Epidermal melanocyte (primary cell): Measurements from ENCODE around the gene ASCC1.
"Not testable (repeated sequence)": the region's sequence is repeated elsewhere in the genome, so short reads cannot be mapped to it uniquely, and the experiment has no call there.

Experiments
- DNase-seq: peaks from one replicate; pipeline ENCODE4 v3.0.0; 2011; ENCODE audit warnings: low spot score; ENCODE audit not compliant: insufficient read length

Gene ASCC1

DNA sequence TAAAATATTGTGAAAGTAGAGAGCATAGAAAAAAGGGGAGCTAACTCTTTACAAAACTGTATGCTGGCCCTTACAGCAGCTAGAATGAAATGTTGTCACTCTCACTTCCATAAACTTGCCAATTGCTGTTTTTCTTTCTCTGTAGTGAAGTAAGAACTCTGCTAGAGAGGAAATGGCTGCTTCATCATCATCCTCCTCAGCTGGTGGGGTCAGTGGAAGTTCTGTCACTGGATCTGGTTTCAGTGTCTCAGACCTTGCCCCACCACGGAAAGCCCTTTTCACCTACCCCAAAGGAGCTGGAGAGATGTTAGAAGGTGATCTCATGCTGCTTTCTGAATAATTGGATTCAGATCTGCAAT lies 7.6 kb upstream of the ASCC1 start:
- DNase-seq = no peak

DNA sequence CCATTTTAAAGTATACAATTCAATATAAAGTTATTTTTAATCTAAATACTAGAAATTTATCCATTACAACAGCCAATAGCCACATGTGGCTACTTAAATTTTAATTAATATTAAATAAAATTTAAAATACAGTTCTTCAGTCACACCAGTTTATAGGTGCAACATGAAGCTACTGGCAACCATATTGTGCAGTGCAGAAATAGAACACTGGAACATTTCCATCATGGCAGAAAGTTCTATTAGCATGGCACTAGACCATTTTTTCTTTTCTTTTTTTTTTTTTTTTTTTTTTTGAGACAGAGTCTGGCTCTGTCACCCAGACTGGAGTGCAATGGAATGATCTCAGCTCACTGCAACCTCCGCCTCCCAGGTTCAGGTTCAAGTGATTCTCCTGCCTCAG lies 5.2 kb upstream of the ASCC1 start:
- no peak for DNase-seq

DNA sequence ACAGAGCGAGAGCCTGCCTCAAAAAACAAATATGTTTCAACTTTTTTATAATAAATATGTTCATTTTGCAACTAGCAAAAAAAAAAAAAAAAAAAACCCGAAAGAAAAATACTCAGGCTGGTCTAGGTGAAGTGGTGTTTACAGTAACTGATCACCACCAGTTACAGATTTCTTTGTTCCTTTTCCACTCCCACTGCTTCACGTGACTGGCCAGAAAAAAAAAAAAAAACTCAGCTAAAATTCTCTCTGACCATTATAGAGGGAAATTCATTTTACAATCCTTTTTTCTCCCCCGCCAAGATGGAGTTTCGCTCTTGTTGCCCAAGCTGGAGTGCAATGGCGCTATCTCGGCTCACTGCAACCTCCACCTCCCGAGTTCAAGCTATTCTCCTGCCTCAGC lies 4.6 kb upstream of the ASCC1 start:
- no peak for DNase-seq

DNA sequence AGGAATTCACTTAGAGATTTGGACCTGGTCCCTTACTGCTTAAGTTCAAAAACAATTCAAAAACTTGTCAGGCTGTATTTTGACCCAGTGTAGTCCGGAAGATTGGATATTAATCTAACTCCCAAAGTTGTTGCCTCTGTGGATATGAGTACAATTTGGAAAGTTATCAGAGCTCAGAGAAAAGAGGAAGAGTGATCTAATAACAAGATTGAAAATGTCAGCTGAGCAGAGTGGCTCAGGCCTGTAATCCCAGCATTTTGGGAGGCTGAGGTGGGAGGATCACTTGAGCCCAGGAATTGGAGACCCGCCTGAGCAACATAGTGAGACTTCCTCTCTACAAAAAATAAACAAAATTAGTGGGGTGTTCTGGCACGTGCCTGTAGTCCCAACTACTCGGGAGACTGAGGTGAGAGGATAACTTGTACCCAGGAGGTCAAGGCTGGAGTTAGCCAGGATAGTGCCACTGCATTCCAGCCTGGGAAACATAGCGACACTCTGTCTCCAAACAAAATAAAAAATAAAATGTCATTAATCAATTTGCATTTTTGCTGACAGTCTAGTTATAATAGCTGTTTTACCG lies 3.2 kb upstream of the ASCC1 start:
- DNase-seq = no peak

DNA sequence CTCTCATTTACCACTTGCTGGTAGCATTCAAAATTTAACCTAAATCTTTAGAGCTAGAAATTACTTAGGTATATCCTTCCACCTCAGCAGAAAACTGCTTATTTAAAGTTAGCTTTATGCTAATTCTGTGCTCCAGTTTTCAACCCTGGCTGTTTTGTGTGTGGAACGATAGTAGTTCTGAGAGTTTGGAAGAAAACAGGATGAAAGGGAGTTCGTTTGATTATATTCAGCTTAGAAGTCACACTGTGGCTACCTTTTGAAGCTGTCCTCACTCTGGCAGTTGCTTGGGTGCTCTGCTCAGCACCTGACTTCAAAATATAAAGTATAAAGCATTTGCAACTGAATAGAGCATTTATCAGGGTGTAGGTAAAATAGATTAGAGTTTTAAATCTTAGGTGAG lies 2.6 kb upstream of the ASCC1 start:
- no peak for DNase-seq

DNA sequence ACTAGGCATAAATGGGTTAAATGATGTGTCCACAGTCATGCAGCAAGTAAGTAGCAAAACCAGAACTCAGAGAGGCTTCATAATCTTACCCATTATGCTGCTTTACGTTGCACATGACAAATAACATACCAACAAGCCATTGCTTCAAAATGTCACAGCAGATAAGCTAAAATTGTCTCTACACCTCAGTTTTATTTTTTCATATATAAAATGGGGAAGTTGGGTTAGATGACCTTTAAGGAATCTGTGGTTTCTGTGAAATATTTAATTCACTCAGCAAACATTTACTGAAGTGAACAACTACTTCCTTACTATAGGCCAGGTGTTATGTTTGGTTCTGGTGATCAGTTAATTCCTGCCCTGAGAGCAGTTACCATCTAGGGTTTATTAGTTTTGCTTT lies 2.2 kb upstream of the ASCC1 start:
- DNase-seq = no peak

DNA sequence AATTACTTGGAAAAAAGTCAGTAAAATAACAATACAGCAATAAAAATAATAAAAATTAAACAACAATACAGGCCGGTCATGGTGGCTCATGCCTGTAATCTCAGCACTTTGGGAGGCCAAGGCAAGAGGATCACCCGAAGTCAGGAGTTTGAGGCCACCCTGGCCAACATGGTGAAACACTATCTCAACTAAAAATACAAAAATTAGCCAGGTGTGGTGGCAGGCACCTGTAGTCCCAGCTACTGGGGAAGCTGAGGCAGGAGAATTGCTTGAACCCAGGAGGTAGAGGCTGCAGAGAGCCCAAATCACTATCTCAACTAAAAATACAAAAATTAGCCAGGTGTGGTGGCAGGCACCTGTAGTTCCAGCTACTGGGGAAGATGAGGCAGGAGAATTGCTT lies 4.2 kb downstream of the ASCC1 start:
- not testable (repeated sequence) for DNase-seq

DNA sequence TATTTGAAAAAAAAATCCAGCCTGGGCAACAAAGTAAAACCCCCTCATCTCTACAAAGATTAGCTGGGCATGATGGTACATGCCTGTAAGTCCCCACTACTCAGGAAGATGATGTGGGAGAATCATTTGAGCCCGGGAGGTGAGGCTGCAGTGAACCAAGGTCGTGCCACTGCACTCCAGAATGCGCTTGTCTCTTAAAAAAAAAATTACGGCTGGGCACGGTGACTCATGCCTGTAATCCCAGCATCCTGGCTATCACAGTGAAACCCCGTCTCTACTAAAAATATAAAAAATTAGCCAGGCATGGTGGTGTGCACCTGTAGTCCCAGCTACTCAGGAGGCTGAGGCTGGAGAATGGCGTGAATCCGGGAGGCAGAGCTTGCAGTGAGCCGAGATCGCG lies 4.7 kb downstream of the ASCC1 start:
- DNase-seq = not testable (repeated sequence)

DNA sequence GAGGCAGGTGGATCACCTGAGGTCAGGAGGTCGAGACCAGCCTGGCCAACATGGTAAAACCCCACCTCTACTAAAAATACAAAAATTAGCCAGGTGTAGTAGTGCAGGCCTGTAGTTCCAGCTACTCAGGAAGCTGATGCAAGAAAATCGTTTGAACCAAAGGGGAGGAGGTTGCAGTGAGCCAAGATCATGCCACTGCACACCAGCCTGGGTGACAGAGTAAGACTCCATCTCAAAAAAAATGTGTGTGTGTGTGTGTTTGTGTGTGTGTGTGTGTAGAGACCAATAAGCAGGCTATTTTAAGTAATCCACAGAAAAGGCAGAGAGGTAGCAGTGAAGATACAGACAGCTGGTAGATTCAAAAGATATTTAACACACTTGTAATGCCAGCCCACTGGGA lies 7.5 kb downstream of the ASCC1 start:
- DNase-seq = not testable (repeated sequence)

DNA sequence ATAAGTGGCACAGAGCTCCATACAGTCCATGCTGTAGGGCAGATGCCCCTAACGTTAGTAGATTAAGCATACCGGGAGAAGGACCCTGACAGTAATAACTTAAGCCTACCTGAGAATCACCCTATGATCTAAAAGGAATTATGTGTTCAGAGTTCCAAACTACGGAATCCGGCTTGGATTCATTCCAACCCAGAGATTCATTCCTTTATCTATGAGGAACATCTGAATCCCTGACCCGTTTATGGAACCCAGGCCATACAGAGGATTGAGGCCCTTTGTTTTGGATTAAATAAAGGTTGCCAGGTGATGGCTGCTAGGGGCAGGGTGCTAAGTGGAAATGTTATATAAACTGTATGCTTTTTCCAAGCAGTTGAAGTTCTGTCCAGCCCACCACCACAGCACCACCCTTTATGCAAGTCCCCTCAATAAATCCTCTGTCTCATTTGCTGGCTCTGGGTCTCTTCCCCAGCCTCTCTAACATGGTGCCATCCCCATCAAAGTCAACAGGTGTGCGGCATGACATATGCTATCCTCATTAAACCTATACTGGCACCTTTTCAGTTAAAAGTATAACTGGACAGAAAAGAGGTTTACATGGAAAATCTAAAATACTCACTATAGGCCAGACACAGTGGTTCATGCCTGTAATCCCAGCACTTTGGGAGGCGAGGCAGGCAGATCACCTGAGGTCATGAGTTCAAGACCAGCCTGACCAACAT lies 9.4 kb downstream of the ASCC1 start:
- DNase-seq = no peak

DNA sequence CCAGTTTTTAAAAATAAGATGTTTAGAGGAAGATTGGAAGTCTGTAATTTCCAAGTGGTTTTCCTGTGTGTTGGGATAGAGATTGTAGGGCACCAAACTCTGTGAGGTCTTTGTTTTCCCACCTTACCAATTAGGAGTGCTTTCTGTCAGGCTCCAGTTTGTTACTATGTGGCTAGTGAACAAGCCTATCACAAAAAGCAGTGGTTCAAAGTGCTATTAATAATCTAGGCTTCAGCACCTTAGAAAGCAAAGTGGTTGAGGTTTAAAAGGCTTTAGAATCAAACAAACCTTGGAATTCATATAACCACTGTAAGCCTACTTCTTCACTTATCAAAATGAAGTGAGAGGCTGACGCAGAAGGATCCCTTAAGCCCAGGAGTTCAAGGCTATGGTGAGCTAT lies 11.4 kb downstream of the ASCC1 start:
- no peak for DNase-seq

DNA sequence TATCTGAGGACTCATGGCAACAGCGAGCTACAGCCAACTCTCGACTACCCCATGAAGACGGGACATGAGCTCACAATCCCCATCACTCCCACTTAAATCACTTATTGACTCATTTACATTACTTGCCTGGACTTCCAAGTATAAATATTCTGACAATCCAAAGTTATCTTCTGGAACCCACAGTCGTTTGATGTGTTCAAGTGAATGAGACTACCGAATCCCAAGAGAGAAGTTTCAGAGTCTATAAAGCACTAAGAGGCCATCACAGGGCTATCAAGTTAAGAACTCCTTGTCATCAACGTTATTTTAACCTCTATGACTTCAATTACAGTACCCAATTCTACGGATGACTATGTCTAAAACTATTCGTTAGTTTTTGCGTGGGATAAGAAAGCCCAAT lies 11.8 kb downstream of the ASCC1 start:
- DNase-seq = no peak

DNA sequence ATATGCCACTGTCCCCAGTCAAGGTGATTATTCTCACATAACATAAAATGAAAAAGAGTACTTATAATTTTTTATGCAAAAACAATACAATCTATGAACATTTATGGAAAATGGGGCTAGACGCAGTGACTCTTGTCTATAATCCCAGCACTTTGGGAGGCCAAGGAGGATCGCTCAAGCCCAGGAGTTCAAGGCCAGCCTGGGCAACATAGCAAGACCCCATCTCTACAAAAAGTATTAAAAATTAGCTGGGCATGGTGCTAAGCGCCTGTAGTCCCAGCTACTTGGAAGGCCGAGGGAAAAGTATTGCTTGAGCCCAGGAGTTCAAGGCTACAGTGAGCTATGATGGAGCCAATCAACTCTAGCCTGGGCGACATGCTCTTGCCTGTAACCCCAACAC lies 14.8 kb downstream of the ASCC1 start:
- no peak for DNase-seq

DNA sequence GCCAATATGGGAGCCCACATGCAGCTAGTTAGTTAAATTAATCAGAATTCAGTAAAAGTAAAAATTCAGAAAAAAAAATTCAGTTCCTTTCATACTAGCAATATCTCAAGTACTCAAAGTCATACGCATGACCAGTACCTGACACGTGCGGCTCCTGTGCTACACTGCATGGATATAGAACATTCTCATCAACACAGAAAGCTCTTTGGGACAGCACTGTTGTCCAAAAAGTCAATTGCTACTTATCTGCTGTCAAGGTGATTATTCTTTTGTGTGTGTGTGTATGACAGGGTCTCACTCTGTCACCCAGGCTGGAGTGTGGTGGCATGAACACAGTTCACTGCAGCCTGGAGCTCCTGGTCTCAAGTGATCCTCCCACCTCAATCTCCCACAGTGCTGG lies 15.2 kb downstream of the ASCC1 start:
- DNase-seq = no peak

DNA sequence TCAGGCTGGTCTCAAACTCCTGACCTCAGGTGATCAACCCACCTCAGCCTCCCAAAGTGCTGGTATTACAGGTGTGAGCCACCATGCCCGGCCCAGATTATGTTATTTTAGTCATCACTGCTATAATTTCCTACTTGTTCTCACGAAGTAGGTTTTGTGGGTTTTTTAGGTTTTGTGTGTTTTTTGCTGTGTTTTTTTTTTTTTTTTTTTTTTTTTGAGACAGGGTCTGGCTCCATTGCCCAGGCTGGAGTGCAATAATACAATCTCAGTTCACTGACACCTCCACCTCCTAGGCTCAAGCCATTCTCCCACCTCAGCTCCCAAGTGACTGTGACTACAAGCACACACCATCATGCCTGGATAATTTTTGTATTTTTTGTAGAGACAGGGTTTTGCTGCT lies 21.1 kb downstream of the ASCC1 start:
- no peak for DNase-seq

DNA sequence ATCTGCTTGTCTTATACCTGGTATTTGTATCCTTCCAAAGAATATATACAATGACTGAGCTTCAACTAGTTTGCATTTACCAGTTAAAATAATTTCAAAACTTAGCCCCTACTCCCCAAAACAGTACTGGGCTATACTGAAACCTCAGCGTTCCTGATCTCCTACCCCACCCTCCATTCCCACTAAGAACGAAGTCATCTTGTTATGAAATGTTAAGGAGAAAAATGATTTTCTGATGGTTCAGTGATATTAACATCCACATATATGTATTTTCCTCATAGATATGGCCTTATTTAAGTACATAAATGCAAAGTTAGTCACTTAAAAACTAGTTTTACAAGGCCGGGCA lies 29.1 kb downstream of the ASCC1 start:
- DNase-seq = no peak

DNA sequence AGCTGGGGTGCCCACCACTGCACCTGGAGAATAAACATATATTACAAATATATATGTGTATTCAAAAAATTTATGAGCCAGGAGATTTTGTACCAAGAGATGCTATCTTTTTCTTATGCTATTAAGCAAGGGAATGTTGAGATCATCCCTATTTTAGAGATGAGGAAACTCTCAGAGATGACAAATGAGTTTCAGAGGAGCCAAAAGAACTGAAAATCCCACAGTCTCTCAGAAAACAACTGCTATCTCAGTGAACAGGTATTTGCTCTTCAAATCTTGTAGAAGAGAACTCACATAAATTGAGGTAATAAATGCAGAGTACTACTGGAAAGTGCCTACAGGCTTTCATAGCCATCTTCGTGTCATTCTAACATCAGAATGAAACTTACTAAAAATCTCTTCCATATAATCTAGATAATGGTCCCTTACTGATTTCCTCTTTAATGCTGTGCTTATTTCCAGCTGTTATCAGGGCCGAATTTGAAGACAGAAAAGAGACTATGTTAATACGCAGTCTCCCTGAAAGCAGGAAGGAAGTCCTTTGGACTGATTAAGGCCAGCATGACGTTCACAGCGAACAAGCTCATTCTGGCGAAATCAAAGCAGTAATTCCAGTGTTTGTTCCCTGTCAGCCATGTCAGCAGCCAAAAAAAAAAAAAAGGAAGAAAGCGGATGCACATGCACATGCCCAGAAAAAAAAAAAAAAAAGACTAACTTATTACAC lies 29.7 kb downstream of the ASCC1 start:
- DNase-seq = no peak

DNA sequence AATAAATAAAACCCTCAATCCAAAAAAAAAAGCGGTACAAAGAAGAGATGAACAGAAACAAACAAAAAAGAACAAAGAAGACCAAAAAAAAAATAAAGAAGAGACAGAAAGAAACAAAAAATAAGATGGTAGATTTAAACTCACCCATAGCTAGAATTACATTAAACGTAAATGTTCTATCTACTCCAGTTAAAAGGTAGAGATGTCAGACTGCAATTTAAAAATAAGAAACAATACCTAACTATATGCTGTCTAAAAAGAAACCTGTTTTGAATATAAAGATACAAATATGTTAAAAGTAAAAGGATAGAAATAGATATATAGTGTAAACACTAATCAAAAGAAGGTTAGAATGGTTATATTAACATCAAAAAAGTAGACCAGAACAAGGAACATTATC lies 31.9 kb downstream of the ASCC1 start:
- no peak for DNase-seq

DNA sequence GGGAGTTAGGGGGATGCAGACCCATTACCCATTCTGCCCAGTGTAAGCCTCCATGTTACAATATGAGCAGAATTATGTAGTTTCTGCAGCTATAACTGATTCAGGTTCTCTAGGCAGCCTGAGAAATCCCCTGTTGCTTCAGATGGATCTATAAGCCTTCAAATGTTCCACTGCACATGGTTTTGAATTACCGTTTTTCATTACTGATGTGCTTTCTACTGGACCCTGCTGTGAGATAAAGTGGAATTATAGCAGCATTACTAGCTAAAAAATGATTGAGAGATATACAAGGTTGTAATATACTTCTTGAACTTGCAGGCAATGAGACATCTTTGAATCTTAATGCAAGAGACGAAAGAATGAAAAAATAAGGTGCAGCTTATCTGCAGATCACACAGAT lies 38.6 kb downstream of the ASCC1 start:
- no peak for DNase-seq

DNA sequence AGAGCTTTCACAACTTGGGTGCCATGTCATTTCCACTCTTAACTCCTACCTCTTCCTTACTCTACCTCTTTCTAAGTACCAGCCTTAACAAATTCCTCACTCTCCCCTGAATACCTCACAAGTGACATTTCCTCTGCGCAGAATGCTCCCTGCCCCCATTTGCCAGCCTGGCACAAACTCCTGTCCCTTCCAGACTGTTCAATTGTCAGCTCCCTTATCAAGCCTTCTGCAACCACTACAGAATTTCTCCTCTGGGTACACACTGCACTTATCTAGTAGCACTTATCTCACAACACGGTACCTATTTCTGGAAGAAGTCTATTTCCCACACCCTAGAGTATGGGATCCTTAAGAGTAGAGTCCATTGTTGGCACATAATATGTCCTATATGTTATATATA lies 39.4 kb downstream of the ASCC1 start:
- DNase-seq = no peak

DNA sequence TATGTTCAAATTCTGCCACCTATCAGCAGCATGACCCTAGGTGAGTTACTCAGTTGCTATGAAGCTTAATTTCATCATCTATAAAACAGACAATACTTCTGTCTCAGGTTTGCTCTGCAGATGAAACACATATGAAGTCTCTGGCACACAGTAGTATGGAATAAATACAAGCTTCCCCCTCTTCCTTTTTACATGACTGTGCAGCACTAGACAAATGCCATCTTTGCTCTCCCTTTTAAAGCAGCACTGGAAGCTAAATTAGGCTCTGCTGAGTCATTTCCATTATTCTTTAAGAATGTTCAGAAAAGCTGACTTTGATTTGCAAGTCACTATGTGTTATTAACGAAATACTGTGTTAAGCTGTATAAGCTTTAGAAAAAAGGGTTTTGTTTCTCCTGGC lies 40.9 kb downstream of the ASCC1 start:
- no peak for DNase-seq

DNA sequence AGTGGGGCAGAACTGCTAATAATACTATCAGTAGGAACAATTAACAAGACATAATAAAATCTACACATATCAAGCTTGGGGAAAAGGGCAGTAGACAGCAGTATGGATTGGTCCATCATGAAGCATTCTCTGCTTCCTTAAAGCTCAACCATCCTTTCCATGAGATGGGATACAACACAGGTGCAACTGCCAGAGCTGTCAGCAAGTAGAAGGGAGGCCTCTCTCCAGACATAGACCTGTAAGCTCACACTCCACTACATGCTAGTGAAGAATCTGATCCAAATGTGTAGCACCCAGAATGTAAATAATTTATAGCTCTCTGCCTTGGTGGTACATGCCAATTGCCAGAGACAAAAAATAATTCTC lies 41.8 kb downstream of the ASCC1 start:
- no peak for DNase-seq

DNA sequence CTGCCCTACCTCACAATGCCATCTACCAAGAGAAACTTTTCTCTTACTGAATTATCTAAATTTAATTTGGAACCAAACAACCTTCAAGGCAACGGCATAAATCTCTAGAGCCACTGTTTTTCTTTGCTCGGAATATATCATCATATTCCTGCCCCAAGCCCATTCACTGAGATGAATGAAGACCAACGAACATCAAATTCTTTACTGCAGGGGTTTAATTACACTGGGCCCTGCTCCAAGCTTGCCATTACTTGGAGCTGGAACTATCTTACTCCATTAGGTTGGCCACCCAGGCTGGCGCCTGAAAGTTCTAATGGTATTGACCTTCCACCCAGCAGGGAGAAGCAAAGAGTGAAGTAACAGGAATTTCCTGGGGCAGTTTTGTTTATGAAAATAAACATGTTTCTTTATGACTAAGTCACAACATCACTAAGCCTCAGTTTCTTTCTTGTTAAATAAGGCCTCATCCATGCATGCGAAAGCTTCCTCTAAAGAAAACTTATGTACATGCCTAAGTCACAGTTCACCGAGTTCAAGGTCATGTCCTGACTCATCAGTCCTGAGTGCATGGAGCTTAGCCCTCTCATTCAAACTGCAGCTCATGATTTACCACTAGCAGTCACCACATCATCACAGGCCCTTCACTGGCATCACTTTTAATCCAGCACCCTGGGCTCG lies 42.3 kb downstream of the ASCC1 start:
- DNase-seq = no peak
